ENCODE data around the gene SPOCK1. TPM values are rescaled to one million over a fixed set of nuclear protein-coding genes. Genes with fewer than 3 reads are reported as not detected.

Gene SPOCK1
- total RNA-seq, 1 experiment from 2014 or later, result 23.9 TPM

DNA sequence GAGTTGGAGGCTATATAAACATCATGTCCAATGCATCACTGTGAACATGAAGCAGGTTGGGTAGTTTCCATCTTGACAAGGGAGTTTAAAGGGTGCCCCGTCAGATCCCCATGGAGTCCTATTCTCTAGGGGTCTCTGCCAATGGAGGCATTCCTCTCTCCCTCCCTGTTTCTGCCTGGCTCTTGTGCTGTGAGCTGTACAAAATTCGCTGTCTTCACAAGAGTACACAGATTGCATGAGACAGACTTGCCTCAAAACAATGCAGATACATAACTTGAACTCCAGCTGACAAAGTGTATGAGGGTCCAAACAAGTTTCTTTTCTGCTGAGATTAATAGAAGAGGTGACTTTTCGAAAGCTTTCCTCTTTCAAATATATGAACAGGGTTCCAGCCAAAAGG is 165.2 kb downstream of the SPOCK1 start:
- Histone ChIP-seq H4K20me1 (ENCODE audit: insufficient read depth) (no peaks in the 10 kb centered on the region), H3K27ac (no peak overlapping the region), H3K27me3 (ENCODE audit: insufficient read depth, low read depth) (no peaks in the 10 kb centered on the region), H3K9me3 (ENCODE audit: insufficient read depth, low read depth) (no peaks in the 10 kb centered on the region), H3K4me1 (replicated peaks; ENCODE audit: insufficient read depth) (no peaks in the 10 kb centered on the region), H3K4me3 (no peak overlapping the region), H3K4me2 (no peak overlapping the region), H3K36me3 (ENCODE audit: low read depth) (no peaks in the 10 kb centered on the region), H3K79me2 (ENCODE audit: low read depth) (no peaks in the 10 kb centered on the region), H3K9me2 (ENCODE audit: insufficient read depth) (no peaks in the 10 kb centered on the region), H2AFZ (no peak overlapping the region), H3F3A (ENCODE audit: insufficient read depth, low read depth) (no peaks in the 10 kb centered on the region)
- intact Hi-C loops (cut with micrococcal nuclease; ENCODE audit: unreplicated experiment), result no loop called here
- ChIA-PET POLR2A (ENCODE audit: unreplicated experiment) (no interaction called here), CTCF (no interaction called here)
- TF ChIP-seq, protein P1, sequence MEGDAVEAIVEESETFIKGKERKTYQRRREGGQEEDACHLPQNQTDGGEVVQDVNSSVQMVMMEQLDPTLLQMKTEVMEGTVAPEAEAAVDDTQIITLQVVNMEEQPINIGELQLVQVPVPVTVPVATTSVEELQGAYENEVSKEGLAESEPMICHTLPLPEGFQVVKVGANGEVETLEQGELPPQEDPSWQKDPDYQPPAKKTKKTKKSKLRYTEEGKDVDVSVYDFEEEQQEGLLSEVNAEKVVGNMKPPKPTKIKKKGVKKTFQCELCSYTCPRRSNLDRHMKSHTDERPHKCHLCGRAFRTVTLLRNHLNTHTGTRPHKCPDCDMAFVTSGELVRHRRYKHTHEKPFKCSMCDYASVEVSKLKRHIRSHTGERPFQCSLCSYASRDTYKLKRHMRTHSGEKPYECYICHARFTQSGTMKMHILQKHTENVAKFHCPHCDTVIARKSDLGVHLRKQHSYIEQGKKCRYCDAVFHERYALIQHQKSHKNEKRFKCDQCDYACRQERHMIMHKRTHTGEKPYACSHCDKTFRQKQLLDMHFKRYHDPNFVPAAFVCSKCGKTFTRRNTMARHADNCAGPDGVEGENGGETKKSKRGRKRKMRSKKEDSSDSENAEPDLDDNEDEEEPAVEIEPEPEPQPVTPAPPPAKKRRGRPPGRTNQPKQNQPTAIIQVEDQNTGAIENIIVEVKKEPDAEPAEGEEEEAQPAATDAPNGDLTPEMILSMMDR (conservative IDR thresholded peaks at IDR 0.05), result no peak
- TF ChIP-seq EZH2 (IDR thresholded peaks at IDR 0.05; ENCODE audit: low read depth), result no peak
- no TSS peak for BruUV-seq (replicated peaks)
- DNase-seq, result no peak

DNA sequence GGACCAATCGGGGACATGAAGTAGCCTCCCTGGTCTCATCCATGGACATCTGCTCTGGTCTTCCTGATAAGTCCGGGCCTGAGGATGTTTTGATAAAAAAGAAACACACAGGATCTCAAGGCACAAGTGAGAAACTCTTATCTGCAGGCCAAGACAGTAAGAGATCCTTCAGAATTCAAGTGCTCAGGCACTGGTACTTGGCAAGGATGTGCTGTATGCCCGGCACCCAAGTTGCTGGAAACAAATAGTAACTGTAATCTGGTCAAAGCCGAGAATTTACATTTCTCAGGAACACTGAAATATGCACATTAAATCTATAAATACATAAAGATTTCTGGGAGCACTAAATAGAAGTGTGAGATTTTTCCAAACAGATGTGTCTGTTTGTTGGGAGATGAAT is 165.7 kb downstream of the SPOCK1 start:
- Histone ChIP-seq H3K9me3 (ENCODE audit: insufficient read depth, low read depth) (no peaks in the 10 kb centered on the region), H3K27me3 (ENCODE audit: insufficient read depth, low read depth) (no peaks in the 10 kb centered on the region), H3K36me3 (ENCODE audit: low read depth) (no peaks in the 10 kb centered on the region), H3K79me2 (ENCODE audit: low read depth) (no peaks in the 10 kb centered on the region), H3K4me3 (no peak overlapping the region), H3F3A (ENCODE audit: insufficient read depth, low read depth) (no peaks in the 10 kb centered on the region), H3K27ac (no peak overlapping the region), H2AFZ (no peak overlapping the region), H4K20me1 (ENCODE audit: insufficient read depth) (no peaks in the 10 kb centered on the region), H3K4me1 (replicated peaks; ENCODE audit: insufficient read depth) (no peaks in the 10 kb centered on the region), H3K9me2 (ENCODE audit: insufficient read depth) (no peaks in the 10 kb centered on the region), H3K4me2 (no peak overlapping the region)
- intact Hi-C loops (cut with micrococcal nuclease; ENCODE audit: unreplicated experiment), result no loop called here
- TF ChIP-seq, protein P1 (conservative IDR thresholded peaks at IDR 0.05), result no peak
- TF ChIP-seq EZH2 (IDR thresholded peaks at IDR 0.05; ENCODE audit: low read depth), result no peak
- ChIA-PET CTCF (no interaction called here), POLR2A (ENCODE audit: unreplicated experiment) (no interaction called here)
- no TSS peak for BruUV-seq (replicated peaks)
- no peak for DNase-seq

DNA sequence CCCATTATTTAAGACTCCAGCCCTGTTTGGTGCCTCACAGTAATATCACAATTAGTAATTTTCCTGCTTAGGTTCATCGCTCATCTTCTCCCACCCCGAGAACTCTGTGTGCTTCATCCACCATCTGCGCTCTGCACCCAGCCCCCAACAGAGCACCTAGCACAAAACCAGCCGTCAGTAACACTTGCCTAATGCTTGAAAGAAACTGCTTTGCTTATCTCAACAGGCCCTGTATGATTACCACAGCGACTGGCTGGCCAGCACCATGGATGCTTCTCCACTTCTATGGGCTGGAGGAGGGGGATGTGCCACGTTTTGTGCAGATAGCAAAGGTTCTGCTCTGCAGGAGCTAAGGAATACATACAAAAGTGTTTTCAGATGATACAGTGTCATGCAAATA is 166.8 kb downstream of the SPOCK1 start:
- no TSS peak for BruUV-seq (replicated peaks)
- no peaks in the 10 kb centered on the region for H3K79me2 ChIP-seq (ENCODE audit: low read depth)
- no peaks in the 10 kb centered on the region for H3K4me1 ChIP-seq (replicated peaks; ENCODE audit: insufficient read depth)
- H3K9me2 ChIP-seq (ENCODE audit: insufficient read depth), result no peaks in the 10 kb centered on the region
- intact Hi-C loops (cut with micrococcal nuclease; ENCODE audit: unreplicated experiment), result no loop called here
- H3K27ac ChIP-seq, result no peak overlapping the region
- DNase-seq, result no peak
- ChIA-PET CTCF (no interaction called here), POLR2A (ENCODE audit: unreplicated experiment) (no interaction called here)
- no peak overlapping the region for H2AFZ ChIP-seq
- no peak overlapping the region for H3K4me2 ChIP-seq
- no peak for TF ChIP-seq EZH2 (IDR thresholded peaks at IDR 0.05; ENCODE audit: low read depth)
- TF ChIP-seq, protein P1 (conservative IDR thresholded peaks at IDR 0.05), result no peak
- H4K20me1 ChIP-seq (ENCODE audit: insufficient read depth), result no peaks in the 10 kb centered on the region
- no peaks in the 10 kb centered on the region for H3K36me3 ChIP-seq (ENCODE audit: low read depth)
- H3F3A ChIP-seq (ENCODE audit: insufficient read depth, low read depth), result no peaks in the 10 kb centered on the region
- H3K9me3 ChIP-seq (ENCODE audit: insufficient read depth, low read depth), result no peaks in the 10 kb centered on the region
- H3K27me3 ChIP-seq (ENCODE audit: insufficient read depth, low read depth), result no peaks in the 10 kb centered on the region
- no peak overlapping the region for H3K4me3 ChIP-seq

Data from PC-9 (cell line).